Calu3 (cell line): ENCODE data around the gene SP3. TPM values are rescaled to one million over a fixed set of nuclear protein-coding genes. Genes with fewer than 3 reads are reported as not detected.

Experiments used
- BruUV-seq: library from RNA; stranded (reverse); fragments of 400-500 nt; replicated peaks from 2 replicates; lab custom pipeline; 2021; lab: Mats Ljungman, UMichigan
- CTCF ChIA-PET: fragments of 300-600 bp; sonication (Branson Sonifier 250); formaldehyde crosslinking; loops from one replicate; lab custom pipeline; 2022; ENCODE audit warnings: antibody characterized with exemption; lab: Charles Lee
- DNase-seq: peaks from one replicate; pipeline ENCODE4 v3.0.0; 2022
- H3K27ac Mint-ChIP-seq: one replicate; pipeline ENCODE4 v1.8.0; 2022; ENCODE audit warnings: mixed read lengths; ENCODE audit not compliant: unreplicated experiment
- H3K27me3 Mint-ChIP-seq: one replicate; pipeline ENCODE4 v1.8.0; 2022; ENCODE audit warnings: mixed read lengths; ENCODE audit not compliant: unreplicated experiment
- H3K36me3 Mint-ChIP-seq: one replicate; pipeline ENCODE4 v1.8.0; 2022; ENCODE audit warnings: mild to moderate bottlenecking, moderate library complexity, mixed read lengths; ENCODE audit not compliant: insufficient read depth, unreplicated experiment
- H3K4me1 Mint-ChIP-seq: one replicate; pipeline ENCODE4 v1.8.0; 2022; ENCODE audit warnings: mild to moderate bottlenecking, low read depth, mixed read lengths; ENCODE audit not compliant: unreplicated experiment
- H3K4me3 Mint-ChIP-seq: one replicate; pipeline ENCODE4 v1.8.0; 2022; ENCODE audit warnings: mild to moderate bottlenecking, low read depth, moderate library complexity, mixed read lengths; ENCODE audit not compliant: unreplicated experiment
- H3K9me3 Mint-ChIP-seq: one replicate; pipeline ENCODE4 v1.8.0; 2022; ENCODE audit warnings: low read depth, mixed read lengths; ENCODE audit not compliant: unreplicated experiment
- CTCF ChIP-seq: fragments of 200-600 bp; IDR thresholded peaks from one replicate; pipeline ENCODE4 v1.8.0; 2022; ENCODE audit warnings: antibody characterized with exemption; ENCODE audit not compliant: unreplicated experiment
- intact Hi-C: fragments of 100-400 bp; cut with micrococcal nuclease; formaldehyde crosslinking; loops from one replicate; pipeline ENCODE4 v1.10.0; 2022; ENCODE audit not compliant: unreplicated experiment
- total RNA-seq: library from RNA; stranded (reverse); gene quantifications from 2 replicates; pipeline ENCODE4 v1.2.3, GENCODE V29; 2022

Gene SP3
- total RNA-seq, 1 experiment from 2014 or later = 82.5 TPM

GRCh38 chr2:173996766-173997165 is 31.6 kb upstream of the SP3 start:
- no TSS peak for BruUV-seq

GRCh38 chr2:173993459-173993858 is 28.3 kb upstream of the SP3 start:
- TF ChIP-seq CTCF = no peak
- CTCF ChIA-PET = interaction anchor here (0.6 kb wide), 1 partner anchor 1907 kb away, joined by 3 read pairs; no protein-coding TSS in a partner anchor
- no peaks in the 10 kb centered on the region for H3K9me3 Mint-ChIP-seq
- H3K27ac Mint-ChIP-seq = no peak overlapping the region
- no peaks in the 10 kb centered on the region for H3K4me1 Mint-ChIP-seq
- DNase-seq = no peak
- H3K27me3 Mint-ChIP-seq = peaks cover 14% of the 10 kb centered on the region
- intact Hi-C loops = no loop called here
- H3K36me3 Mint-ChIP-seq = no peaks in the 10 kb centered on the region
- H3K4me3 Mint-ChIP-seq = no peak overlapping the region
- no TSS peak for BruUV-seq

More at GRCh38 chr2:173996766-173997165, 31.6 kb upstream of the SP3 start:
- Mint-ChIP-seq H3K36me3 (no peaks in the 10 kb centered on the region), H3K4me3 (no peak overlapping the region), H3K4me1 (no peaks in the 10 kb centered on the region), H3K9me3 (no peaks in the 10 kb centered on the region), H3K27ac (no peak overlapping the region), H3K27me3 (peaks cover 14% of the 10 kb centered on the region)
- DNase-seq = no peak
- CTCF ChIA-PET = no interaction called here
- intact Hi-C loops = no loop called here
- no peak for TF ChIP-seq CTCF

GRCh38 chr2:173991856-173992588 is 26.8 kb upstream of the SP3 start:
- CTCF ChIA-PET = no interaction called here
- intact Hi-C loops = no loop called here
- no peak for TF ChIP-seq CTCF
- Mint-ChIP-seq H3K9me3 (no peaks in the 10 kb centered on the region), H3K27me3 (peaks cover 14% of the 10 kb centered on the region), H3K36me3 (no peaks in the 10 kb centered on the region), H3K4me3 (no peak overlapping the region), H3K4me1 (no peaks in the 10 kb centered on the region), H3K27ac (no peak overlapping the region)
- no peak for DNase-seq
- no TSS peak for BruUV-seq

GRCh38 chr2:173990970-173991819 is 26.0 kb upstream of the SP3 start:
- no peaks in the 10 kb centered on the region for H3K4me1 Mint-ChIP-seq
- H3K4me3 Mint-ChIP-seq = no peak overlapping the region

More at GRCh38 chr2:173990970-173991819, 26.0 kb upstream of the SP3 start:
- H3K27me3 Mint-ChIP-seq = peaks cover 14% of the 10 kb centered on the region
- TF ChIP-seq CTCF = no peak
- BruUV-seq = no TSS peak
- H3K36me3 Mint-ChIP-seq = no peaks in the 10 kb centered on the region
- intact Hi-C loops = no loop called here
- no peaks in the 10 kb centered on the region for H3K9me3 Mint-ChIP-seq
- CTCF ChIA-PET = no interaction called here
- no peak overlapping the region for H3K27ac Mint-ChIP-seq
- no peak for DNase-seq
